A549 (cell line): ENCODE results near the gene MYO18B. TPM values are rescaled to one million over a fixed set of nuclear protein-coding genes. Genes with fewer than 3 reads are reported as not detected.

Experiments used
- ATAC-seq, 2 experiments: fragments of 200-7000 bp in 1 of 2; fragments of >200 bp in 1 of 2; cut with Nextera tagmentation in 1 of 2; cut with Tn5 transposase in 1 of 2; 3 replicates each; pipeline versions ENCODE4 v1.8.0 to v1.9.1; 2018 to 2020; ENCODE audit warnings: mild to moderate bottlenecking in 1 of 2, moderate library complexity in 1 of 2
- CTCF ChIA-PET: fragments of 300-600 bp; sonication (Branson Sonifier 250); formaldehyde crosslinking; extraction: SDS; loops from one replicate; lab custom pipeline; 2021; ENCODE audit warnings: antibody characterized with exemption, inconsistent platforms; lab: Yijun Ruan, JAX
- POLR2A ChIA-PET: fragments of 350-600 bp; formaldehyde crosslinking; extraction: SDS; loops from one replicate; lab custom pipeline; 2021; ENCODE audit warnings: antibody characterized with exemption, inconsistent platforms; lab: Yijun Ruan, JAX
- DNase-seq, 2 experiments: peaks; one replicate each; pipeline versions ENCODE4 v3.0.0 to v3.0.0-alpha.2; 2011 to 2016; ENCODE audit warnings: low read depth in 1 of 2, low spot score in 1 of 2
- FAIRE-seq: peaks from 2 replicates; lab custom pipeline; 2011; peaks lifted over from hg19 to GRCh38; lab: Jason Lieb, UNC
- H3K27ac ChIP-seq, 2 experiments: fragments of >200 bp; sonication (Bioruptor Twin); formaldehyde crosslinking; 3 replicates each; pipeline ENCODE4 v1.5.1; 2016 to 2017
- H3K4me1 ChIP-seq: fragments of >200 bp; sonication (Bioruptor Twin); formaldehyde crosslinking; 3 replicates; pipeline ENCODE4 v1.6.1; 2016
- H3K4me2 ChIP-seq: fragments of >200 bp; sonication (Bioruptor Twin); formaldehyde crosslinking; 3 replicates; pipeline ENCODE4 v1.6.1; 2016
- H3K4me3 ChIP-seq: fragments of >200 bp; sonication (Bioruptor Twin); formaldehyde crosslinking; 3 replicates; pipeline ENCODE4 v1.5.1; 2016
- H3K9me3 ChIP-seq: fragments of >200 bp; sonication (Bioruptor Twin); formaldehyde crosslinking; 3 replicates; pipeline ENCODE4 v1.6.1; 2016
- BCL3 ChIP-seq: fragments of >200 bp; sonication (Bioruptor Twin); formaldehyde crosslinking; IDR thresholded peaks from 3 replicates; pipeline ENCODE4 v1.6.1; 2016
- CBX8 ChIP-seq: fragments of 200-600 bp; sonication (generic); IDR thresholded peaks from 2 replicates; pipeline ENCODE4 v1.6.1; 2016
- CTCF ChIP-seq: fragments of >200 bp; sonication (Bioruptor Twin); formaldehyde crosslinking; IDR thresholded peaks from 3 replicates; pipeline ENCODE4 v1.5.1; 2016
- EHF ChIP-seq: fragments of 250-450 bp; sonication (Bioruptor Pico); IDR thresholded peaks from 2 replicates; pipeline ENCODE4 v1.5.0; 2020; ENCODE audit warnings: mild to moderate bottlenecking
- ELK1 ChIP-seq: fragments of 150-350 bp; IDR thresholded peaks from 2 replicates; pipeline ENCODE4 v1.6.1; 2014; ENCODE audit warnings: low read depth, mild to moderate bottlenecking, low read length
- EP300 ChIP-seq, 2 experiments: fragments of >200 bp; sonication (Bioruptor Twin); formaldehyde crosslinking; IDR thresholded peaks; 2 replicates in 1 of 2; 3 replicates in 1 of 2; pipeline ENCODE4 v1.6.1; 2016 to 2017
- ESRRA ChIP-seq: fragments of 150-350 bp; IDR thresholded peaks from 2 replicates; pipeline ENCODE4 v1.6.1; 2014; ENCODE audit warnings: mild to moderate bottlenecking, low read length, borderline replicate concordance
- FOSL2 ChIP-seq, 2 experiments: fragments of 450-650 bp in 1 of 2; fragments of >200 bp in 1 of 2; sonication (Bioruptor Twin) in 1 of 2; formaldehyde crosslinking; IDR thresholded peaks; 2 replicates each; pipeline versions ENCODE4 v1.5.0 to v1.6.1; 2016 to 2020; ENCODE audit warnings: mild to moderate bottlenecking in 1 of 2, moderate library complexity in 1 of 2
- GATA3 ChIP-seq: IDR thresholded peaks from 2 replicates; pipeline ENCODE4 v1.6.1; 2012; ENCODE audit warnings: borderline replicate concordance
- HOXA7 ChIP-seq: fragments of 250-450 bp; sonication (Bioruptor Pico); IDR thresholded peaks from 2 replicates; pipeline ENCODE4 v1.5.0; 2020; ENCODE audit warnings: mild to moderate bottlenecking, moderate library complexity
- HOXB13 ChIP-seq: fragments of 250-450 bp; sonication (Bioruptor Pico); IDR thresholded peaks from 2 replicates; pipeline ENCODE4 v1.5.0; 2020; ENCODE audit warnings: low read depth, mild to moderate bottlenecking, moderate library complexity
- JUN ChIP-seq, 2 experiments: fragments of >200 bp; sonication (Bioruptor Twin); formaldehyde crosslinking; IDR thresholded peaks; 2 replicates in 1 of 2; 3 replicates in 1 of 2; pipeline ENCODE4 v1.6.1; 2016 to 2017
- KDM1A ChIP-seq: fragments of 200-600 bp; sonication (generic); IDR thresholded peaks from 2 replicates; pipeline ENCODE4 v1.6.1; 2016; ENCODE audit warnings: low read depth, mild to moderate bottlenecking
- MAFK ChIP-seq: fragments of 450-650 bp; IDR thresholded peaks from 2 replicates; pipeline ENCODE4 v1.6.1; 2014; ENCODE audit not compliant: partially characterized antibody
- MAZ ChIP-seq: fragments of 150-350 bp; IDR thresholded peaks from 2 replicates; pipeline ENCODE4 v1.6.1; 2014; ENCODE audit warnings: antibody characterized with exemption, low read depth, low read length, borderline replicate concordance
- MYC ChIP-seq: IDR thresholded peaks from 2 replicates; pipeline ENCODE4 v1.6.1; 2012; ENCODE audit warnings: mild to moderate bottlenecking, inconsistent platforms, low read length, improper control_type of control experiment, borderline replicate concordance
- NPAS2 ChIP-seq: fragments of 250-450 bp; sonication (Bioruptor Pico); IDR thresholded peaks from 2 replicates; pipeline ENCODE4 v1.8.0; 2022; ENCODE audit warnings: mild to moderate bottlenecking, moderate library complexity, borderline replicate concordance
- PBX3 ChIP-seq: IDR thresholded peaks from 2 replicates; pipeline ENCODE4 v1.6.1; 2012
- PHF8 ChIP-seq: fragments of 200-600 bp; sonication (generic); IDR thresholded peaks from 2 replicates; pipeline ENCODE4 v1.6.1; 2016; ENCODE audit warnings: low read depth, mild to moderate bottlenecking, antibody characterized with exemption, moderate library complexity, borderline replicate concordance
- POLR2A ChIP-seq: IDR thresholded peaks from 2 replicates; pipeline ENCODE4 v1.6.1; 2012; ENCODE audit warnings: mild to moderate bottlenecking, low read length
- RAD21 ChIP-seq, 2 experiments: fragments of >200 bp in 1 of 2; sonication (Bioruptor Twin) in 1 of 2; formaldehyde crosslinking in 1 of 2; IDR thresholded peaks in 1 of 2; conservative IDR thresholded peaks in 1 of 2; 2 replicates in 1 of 2; 3 replicates in 1 of 2; pipeline ENCODE4 v1.6.1; 2012 to 2018; ENCODE audit warnings: inconsistent platforms in 1 of 2
- RNF2 ChIP-seq: fragments of 200-600 bp; sonication (generic); IDR thresholded peaks from 2 replicates; pipeline ENCODE4 v1.6.1; 2016; ENCODE audit warnings: low read depth, mild to moderate bottlenecking, antibody characterized with exemption, moderate library complexity, borderline replicate concordance
- SMC3 ChIP-seq: fragments of >200 bp; sonication (Bioruptor Twin); formaldehyde crosslinking; IDR thresholded peaks from 3 replicates; pipeline ENCODE4 v1.6.1; 2018; ENCODE audit warnings: inconsistent platforms
- ZNF302 ChIP-seq: fragments of 250-450 bp; sonication (Bioruptor Pico); IDR thresholded peaks from 2 replicates; pipeline ENCODE4 v1.9.0; 2021; ENCODE audit warnings: inconsistent platforms, mild to moderate bottlenecking, moderate library complexity
- ZSCAN20 ChIP-seq: fragments of 250-450 bp; sonication (Bioruptor Pico); IDR thresholded peaks from 2 replicates; pipeline ENCODE4 v1.8.0; 2022; ENCODE audit warnings: mild to moderate bottlenecking, moderate library complexity
- WGBS: methylation state at CpG from one replicate; pipeline ENCODE4 v1.1.6; 2017; ENCODE audit errors: missing lambda C conversion rate; 5-methylcytosine and 5-hydroxymethylcytosine counted together
- polyA plus RNA-seq, 4 experiments: library from polyadenylated mRNA; depleted of rRNA in 3 of 4; stranded (reverse); fragments of >200 nt; fragmentation: RNase III in 1 of 4; extraction: RNeasy Plus Mini Kit Qiagen cat#74134 plus additional on column Dnase treatment in 1 of 4; gene quantifications; 2 replicates in 3 of 4; 3 replicates in 1 of 4; pipeline ENCODE4 v1.2.3, GENCODE V29; 2011 to 2017

The MYO18B gene
- polyA plus RNA-seq, 2 of the 4 experiments (the other 2 are of a cell fraction): 0.01 TPM

- H3K27ac ChIP-seq: no peak overlapping the region
- FAIRE-seq (no peak), ATAC-seq (no peak), DNase-seq (no peak)
- CTCF ChIA-PET: interaction anchor here (2.3 kb wide), 1 partner anchor 12 kb away, joined by 11 read pairs; no protein-coding TSS in a partner anchor
- no peaks in the 10 kb centered on the region for H3K4me1 ChIP-seq
- TF ChIP-seq GATA3: no peak
- no peak for TF ChIP-seq POLR2A
- no peak for TF ChIP-seq CTCF
- TF ChIP-seq HOXB13 (CRISPR knock-in tag): no peak
- no peak for TF ChIP-seq MAFK
- TF ChIP-seq JUN (IDR thresholded peaks at IDR 0.05): no peak
- TF ChIP-seq NPAS2: no peak
- TF ChIP-seq BCL3: no peak
- WGBS: 100% methylated on average over 1 of the region's 1 CpG
- no peaks in the 10 kb centered on the region for H3K9me3 ChIP-seq
- POLR2A ChIA-PET: no interaction called here
- H3K4me2 ChIP-seq: no peak overlapping the region
- H3K4me3 ChIP-seq: no peak overlapping the region
Observed at GRCh38 chr22:25786165-25786564, 44.2 kb downstream of the MYO18B start.

- DNase-seq (no peak), FAIRE-seq (no peak), ATAC-seq (no peak)
- H3K4me2 ChIP-seq: no peak overlapping the region
- TF ChIP-seq PBX3 (no peak), MYC (no peak), ZNF302 (CRISPR knock-in tag) (no peak), SMC3 (no peak), ZSCAN20 (CRISPR knock-in tag) (no peak), EP300 (IDR thresholded peaks at IDR 0.05) (no peak), POLR2A (no peak)
- no peak overlapping the region for H3K27ac ChIP-seq
- POLR2A ChIA-PET: no interaction called here
- 8% methylated on average over 5 of the region's 5 CpGs for WGBS
- H3K9me3 ChIP-seq: no peaks in the 10 kb centered on the region
- H3K4me1 ChIP-seq: no peaks in the 10 kb centered on the region
- no peak overlapping the region for H3K4me3 ChIP-seq
- CTCF ChIA-PET: interaction anchor here (1.4 kb wide), 1 partner anchor 90 kb away, joined by 3 read pairs; no protein-coding TSS in a partner anchor
Observed at GRCh38 chr22:25791556-25791955, 49.6 kb downstream of the MYO18B start.

GRCh38 chr22:25795478-25795877 is 53.5 kb downstream of the MYO18B start:
- no peak for DNase-seq
- no peak overlapping the region for H3K27ac ChIP-seq
- no peak for ATAC-seq
- no peak overlapping the region for H3K4me3 ChIP-seq
- ChIA-PET CTCF (no interaction called here), POLR2A (no interaction called here)
- no peaks in the 10 kb centered on the region for H3K4me1 ChIP-seq
- H3K9me3 ChIP-seq: no peaks in the 10 kb centered on the region
- FAIRE-seq: no peak
- TF ChIP-seq KDM1A (no peak), PBX3 (no peak), ZSCAN20 (CRISPR knock-in tag) (no peak), RNF2 (no peak), RAD21 (conservative IDR thresholded peaks at IDR 0.05 in 1 of 2, IDR thresholded peaks at IDR 0.05 in 1 of 2) (no peak), ESRRA (no peak), MAZ (no peak), PHF8 (no peak), EHF (CRISPR knock-in tag) (no peak), HOXA7 (CRISPR knock-in tag) (no peak), ELK1 (no peak), CBX8 (no peak), FOSL2 (IDR thresholded peaks at IDR 0.05) (no peak), FOSL2 (CRISPR knock-in tag; IDR thresholded peaks at IDR 0.05) (no peak)
- TF ChIP-seq, all 56 proteins: peak for 0
- H3K4me2 ChIP-seq: no peak overlapping the region
- WGBS: 13% methylated on average over 5 of the region's 5 CpGs
